SK-N-SH treated with all-trans-retinoic acid at 6 μM for 48 hours (cell line): ENCODE measurements around the gene HCFC1.

ENCODE experiments used
- ATAC-seq: fragments of 200-7000 bp; cut with Tn5 transposase; 3 replicates; pipeline ENCODE4 v1.9.1; 2020; ENCODE audit warnings: mild to moderate bottlenecking, moderate library complexity
- ARNTL ChIP-seq: fragments of 450-650 bp; formaldehyde crosslinking; IDR thresholded peaks from 2 replicates; pipeline ENCODE4 v1.5.0; 2020; ENCODE audit warnings: low read depth, mild to moderate bottlenecking, moderate library complexity, borderline replicate concordance
- BACH2 ChIP-seq: fragments of 250-450 bp; sonication (Bioruptor Pico); IDR thresholded peaks from 2 replicates; pipeline ENCODE4 v1.9.0; 2021; ENCODE audit warnings: mild to moderate bottlenecking, borderline replicate concordance
- CREB5 ChIP-seq: fragments of 250-450 bp; sonication (Bioruptor Pico); IDR thresholded peaks from 2 replicates; pipeline ENCODE4 v1.5.1; 2020; ENCODE audit warnings: low read depth, mild to moderate bottlenecking, moderate library complexity
- CSDC2 ChIP-seq: fragments of 250-450 bp; sonication (Bioruptor Pico); IDR thresholded peaks from 2 replicates; pipeline ENCODE4 v1.5.0; 2020; ENCODE audit warnings: mild to moderate bottlenecking, moderate library complexity
- CSRNP3 ChIP-seq: fragments of 250-450 bp; sonication (Bioruptor Pico); IDR thresholded peaks from 2 replicates; pipeline ENCODE4 v1.5.1; 2021; ENCODE audit warnings: mild to moderate bottlenecking, moderate library complexity
- GLIS3 ChIP-seq: fragments of 250-450 bp; sonication (Bioruptor Pico); IDR thresholded peaks from 2 replicates; pipeline ENCODE4 v1.5.0; 2020; ENCODE audit warnings: mild to moderate bottlenecking, moderate library complexity
- OSR1 ChIP-seq: fragments of 250-450 bp; sonication (Bioruptor Pico); IDR thresholded peaks from 2 replicates; pipeline ENCODE4 v1.8.0; 2022; ENCODE audit warnings: moderate library complexity, mild to moderate bottlenecking, inconsistent platforms
- PATZ1 ChIP-seq: fragments of 250-450 bp; sonication (Bioruptor Pico); IDR thresholded peaks from 2 replicates; pipeline ENCODE4 v1.8.0; 2020; ENCODE audit warnings: mild to moderate bottlenecking, moderate library complexity, borderline replicate concordance
- POU6F1 ChIP-seq: fragments of 250-450 bp; sonication (Bioruptor Pico); IDR thresholded peaks from 2 replicates; pipeline ENCODE4 v1.8.0; 2021; ENCODE audit warnings: low read depth, mild to moderate bottlenecking, moderate library complexity, borderline replicate concordance
- PPARA ChIP-seq: fragments of 250-450 bp; sonication (Bioruptor Pico); IDR thresholded peaks from 2 replicates; pipeline ENCODE4 v1.5.0; 2020; ENCODE audit warnings: mild to moderate bottlenecking, borderline replicate concordance
- RARB ChIP-seq: fragments of 250-450 bp; sonication (Bioruptor Pico); IDR thresholded peaks from 2 replicates; pipeline ENCODE4 v1.8.0; 2021; ENCODE audit warnings: mild to moderate bottlenecking, moderate library complexity
- SNAI2 ChIP-seq: fragments of 250-450 bp; sonication (Bioruptor Pico); IDR thresholded peaks from 2 replicates; pipeline ENCODE4 v1.5.0; 2020; ENCODE audit warnings: mild to moderate bottlenecking, moderate library complexity
- TCF4 ChIP-seq: fragments of 250-450 bp; sonication (Bioruptor Pico); IDR thresholded peaks from 2 replicates; pipeline ENCODE4 v1.8.0; 2021; ENCODE audit warnings: mild to moderate bottlenecking, moderate library complexity, borderline replicate concordance
- TOX ChIP-seq: fragments of 250-450 bp; sonication (Bioruptor Pico); IDR thresholded peaks from 2 replicates; pipeline ENCODE4 v1.8.0; 2021; ENCODE audit warnings: mild to moderate bottlenecking, moderate library complexity, borderline replicate concordance
- TSHZ2 ChIP-seq: fragments of 250-450 bp; sonication (Bioruptor Pico); IDR thresholded peaks from 2 replicates; pipeline ENCODE4 v1.5.0; 2020; ENCODE audit warnings: mild to moderate bottlenecking, moderate library complexity
- ZC3H10 ChIP-seq: fragments of 250-450 bp; sonication (Bioruptor Pico); IDR thresholded peaks from 2 replicates; pipeline ENCODE4 v1.5.1; 2021; ENCODE audit warnings: mild to moderate bottlenecking, moderate library complexity
- ZFP3 ChIP-seq: fragments of 250-450 bp; sonication (Bioruptor Pico); IDR thresholded peaks from 2 replicates; pipeline ENCODE4 v1.5.0; 2020; ENCODE audit warnings: mild to moderate bottlenecking, moderate library complexity
- ZFP30 ChIP-seq: fragments of 450-650 bp; formaldehyde crosslinking; IDR thresholded peaks from 2 replicates; pipeline ENCODE4 v1.5.0; 2022; ENCODE audit warnings: mild to moderate bottlenecking, moderate library complexity
- ZNF565 ChIP-seq: fragments of 450-650 bp; formaldehyde crosslinking; conservative IDR thresholded peaks from 2 replicates; pipeline ENCODE4 v1.5.0; 2020; ENCODE audit warnings: low read depth, mild to moderate bottlenecking, moderate library complexity
- ZNF70 ChIP-seq: fragments of 450-650 bp; formaldehyde crosslinking; IDR thresholded peaks from 2 replicates; pipeline ENCODE4 v1.5.0; 2020; ENCODE audit warnings: mild to moderate bottlenecking, moderate library complexity

HCFC1 gene

GRCh38 chrX:153970357-153971123 lies 1.1 kb downstream of the HCFC1 start:
- ATAC-seq = peak; percentile 46
- TF ChIP-seq ZNF70 (CRISPR knock-in tag) = no peak
- TF ChIP-seq RARB = no peak
- TF ChIP-seq ZC3H10 = no peak
- no peak for TF ChIP-seq SNAI2
- TF ChIP-seq ZNF565 (CRISPR knock-in tag) = no peak
- TF ChIP-seq ZFP3 = no peak
- no peak for TF ChIP-seq OSR1 (CRISPR knock-in tag)
- TF ChIP-seq CREB5 (CRISPR knock-in tag) = no peak
- TF ChIP-seq ARNTL (CRISPR knock-in tag) = no peak
- no peak for TF ChIP-seq POU6F1 (CRISPR knock-in tag)
- TF ChIP-seq CSDC2 = no peak
- no peak for TF ChIP-seq ZFP30 (CRISPR knock-in tag)
- TF ChIP-seq GLIS3 (CRISPR knock-in tag) = no peak
- no peak for TF ChIP-seq BACH2
- TF ChIP-seq TCF4 (CRISPR knock-in tag) = no peak
- no peak for TF ChIP-seq TSHZ2 (CRISPR knock-in tag)
- TF ChIP-seq TOX (CRISPR knock-in tag) = no peak
- TF ChIP-seq CSRNP3 (CRISPR knock-in tag) = no peak
- no peak for TF ChIP-seq PPARA

- ATAC-seq = peak; percentile 3; the same call in 1 of the 3 replicates
- TF ChIP-seq OSR1 (CRISPR knock-in tag) = no peak
- TF ChIP-seq CSRNP3 (CRISPR knock-in tag) = no peak
- TF ChIP-seq PATZ1 (CRISPR knock-in tag) = no peak
Observed at GRCh38 chrX:153969904-153970356, 1.7 kb downstream of the HCFC1 start.
